K562 treated with DMSO at 1 percent for 12 hours (cell line): ENCODE results near the gene CHRNB2. TPM values are rescaled to one million over a fixed set of nuclear protein-coding genes. Genes with fewer than 3 reads are reported as not detected.

ENCODE experiments used
- total RNA-seq: library from RNA; unstranded; fragments of 300-600 nt; gene quantifications from 2 replicates; pipeline ENCODE4 v1.2.3, GENCODE V29; 2022; ENCODE audit not compliant: insufficient read depth

The CHRNB2 gene, protein sequence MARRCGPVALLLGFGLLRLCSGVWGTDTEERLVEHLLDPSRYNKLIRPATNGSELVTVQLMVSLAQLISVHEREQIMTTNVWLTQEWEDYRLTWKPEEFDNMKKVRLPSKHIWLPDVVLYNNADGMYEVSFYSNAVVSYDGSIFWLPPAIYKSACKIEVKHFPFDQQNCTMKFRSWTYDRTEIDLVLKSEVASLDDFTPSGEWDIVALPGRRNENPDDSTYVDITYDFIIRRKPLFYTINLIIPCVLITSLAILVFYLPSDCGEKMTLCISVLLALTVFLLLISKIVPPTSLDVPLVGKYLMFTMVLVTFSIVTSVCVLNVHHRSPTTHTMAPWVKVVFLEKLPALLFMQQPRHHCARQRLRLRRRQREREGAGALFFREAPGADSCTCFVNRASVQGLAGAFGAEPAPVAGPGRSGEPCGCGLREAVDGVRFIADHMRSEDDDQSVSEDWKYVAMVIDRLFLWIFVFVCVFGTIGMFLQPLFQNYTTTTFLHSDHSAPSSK
- total RNA-seq = 0.37 TPM in 1 of 2 replicates, not detected in the other

DNA sequence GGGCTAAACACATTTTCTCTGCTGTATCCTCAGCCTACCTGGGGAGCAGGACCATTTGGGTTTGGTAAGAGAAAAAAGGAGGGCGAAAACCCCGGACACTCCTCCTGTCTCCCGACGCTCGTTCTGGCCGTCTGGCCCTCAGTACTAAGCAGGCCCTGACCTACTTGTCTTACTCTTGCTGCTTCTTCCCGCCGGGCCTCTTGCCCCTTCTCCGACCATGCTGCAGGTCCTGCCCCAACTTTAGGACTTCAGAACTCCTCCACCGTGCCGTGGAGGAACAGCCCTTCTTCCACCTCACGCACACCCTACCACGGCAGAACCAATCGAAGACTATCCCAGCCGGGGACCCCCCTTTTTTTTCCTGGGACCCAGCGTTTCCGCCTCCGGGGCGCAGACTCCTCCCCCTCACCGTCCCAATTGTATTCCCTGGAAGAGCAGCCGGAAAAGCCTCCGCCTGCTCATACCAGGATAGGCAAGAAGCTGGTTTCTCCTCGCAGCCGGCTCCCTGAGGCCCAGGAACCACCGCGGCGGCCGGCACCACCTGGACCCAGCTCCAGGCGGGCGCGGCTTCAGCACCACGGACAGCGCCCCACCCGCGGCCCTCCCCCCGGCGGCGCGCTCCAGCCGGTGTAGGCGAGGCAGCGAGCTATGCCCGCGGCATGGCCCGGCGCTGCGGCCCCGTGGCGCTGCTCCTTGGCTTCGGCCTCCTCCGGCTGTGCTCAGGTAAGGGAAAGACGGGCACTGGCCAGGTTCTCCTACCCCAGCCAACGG, at the start of gene CHRNB2:
Gene CHRNB2, plus strand, starts transcription at position 393 of the 771 bp plus-strand sequence. Its CDS starts 267 bp downstream, at position 660.

DNA sequence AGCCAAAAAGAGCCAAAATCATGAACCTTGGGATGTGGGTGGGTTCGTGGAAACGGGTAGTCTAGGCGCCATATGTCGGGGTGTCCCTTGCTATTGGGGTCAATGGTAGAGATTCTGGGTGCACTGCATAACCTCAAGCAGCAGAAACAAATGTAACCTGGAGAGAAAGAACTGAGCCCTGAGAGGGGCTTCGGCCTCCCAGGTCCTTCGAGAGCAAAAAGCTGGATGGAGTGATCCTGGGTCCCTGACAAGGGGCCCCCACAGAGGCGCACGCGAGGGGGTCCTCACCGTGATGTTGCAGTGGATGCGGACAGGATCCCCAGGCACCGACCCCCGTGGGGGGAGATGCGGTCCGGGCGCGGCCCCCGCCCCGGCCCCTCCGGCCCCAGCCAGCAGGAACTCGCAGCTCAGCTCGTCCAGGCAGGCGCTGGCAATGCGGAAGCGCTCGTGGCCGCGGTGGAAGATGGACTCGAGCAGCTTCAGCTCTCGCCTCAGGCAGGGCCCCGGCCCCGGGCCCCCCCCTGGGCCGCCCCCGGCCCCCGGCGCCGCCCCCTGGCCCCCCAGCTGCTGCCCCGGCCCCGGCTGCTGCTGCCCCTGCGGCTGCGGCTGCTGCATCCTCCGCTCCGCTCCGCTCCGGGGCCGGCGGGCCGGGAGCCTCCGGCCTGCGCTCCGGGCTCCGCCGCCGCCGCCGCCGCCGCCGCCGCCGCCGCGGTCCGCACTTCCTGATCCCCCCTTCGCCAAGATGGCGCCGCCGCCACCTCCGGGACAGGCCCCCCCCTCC, 9.4 kb upstream of the CHRNB2 start, which contains the start of gene UBE2Q1:
Gene UBE2Q1, minus strand, starts transcription at position 724 of the 781 bp plus-strand sequence. Its CDS starts 109 bp downstream, at position 615.

DNA sequence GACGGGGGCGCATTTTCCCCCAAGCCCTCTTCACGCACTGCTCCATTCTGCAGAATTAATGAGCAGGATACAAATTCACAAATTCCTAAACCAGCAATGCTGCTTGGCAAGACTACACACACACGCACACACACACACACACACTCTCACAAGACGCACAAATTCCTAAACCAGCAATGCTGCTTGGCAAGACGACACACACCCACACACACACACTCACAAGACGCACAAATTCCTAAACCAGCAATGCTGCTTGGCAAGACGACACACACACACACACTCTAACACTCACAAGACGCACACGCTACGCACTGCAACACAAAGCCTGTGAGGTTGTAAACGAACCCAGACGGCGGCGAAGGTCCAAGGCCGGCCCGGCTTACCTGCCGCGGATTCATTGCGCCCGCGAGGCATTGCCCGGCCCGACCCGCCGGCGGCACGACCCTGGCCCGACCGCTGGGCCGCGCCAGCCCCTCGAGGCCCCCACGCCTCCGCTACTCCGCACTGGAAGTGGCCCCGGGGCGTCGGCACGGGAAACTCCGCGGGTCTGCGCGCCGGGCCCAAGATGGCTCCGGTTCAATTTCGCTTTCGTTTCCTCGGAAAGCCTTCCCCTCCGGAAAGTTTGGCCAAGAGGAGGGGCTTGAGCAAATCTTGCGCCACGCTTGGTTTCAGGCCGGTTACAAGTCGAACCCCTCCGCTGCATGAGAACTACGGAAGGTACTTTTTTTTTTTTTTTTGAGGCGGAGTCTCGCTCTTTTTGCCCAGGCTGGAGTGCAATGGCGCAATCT, 40.2 kb downstream of the CHRNB2 start, which contains the start of gene ADAR:
Gene ADAR, minus strand, starts transcription at position 578 of the 788 bp plus-strand sequence. Its CDS starts 180 bp downstream, at position 398.

Other genes with a start within 250 kb of the CHRNB2 start
- gene AQP10, start 246.7 kb upstream of the CHRNB2 start, total RNA-seq = 0.65 and 1.3 TPM in 2 replicates
- gene ATP8B2, start 242.3 kb upstream of the CHRNB2 start, total RNA-seq = 11.1 and 27.0 TPM in 2 replicates
- 0.73 and 3.9 TPM in 2 replicates for gene IL6R, start 162.4 kb upstream of the CHRNB2 start, total RNA-seq
- not detected in 2 replicates for gene TDRD10, start 65.6 kb upstream of the CHRNB2 start, total RNA-seq
- gene SHE, start 65.4 kb upstream of the CHRNB2 start, total RNA-seq = not detected in 2 replicates
- gene UBE2Q1, start 9.1 kb upstream of the CHRNB2 start, total RNA-seq = 29.2 and 43.3 TPM in 2 replicates
- gene ADAR, start 40.4 kb downstream of the CHRNB2 start, total RNA-seq = 25.9 and 90.0 TPM in 2 replicates